ENCODE measurements around the gene OSCAR. TPM values are rescaled to one million over a fixed set of nuclear protein-coding genes. Genes with fewer than 3 reads are reported as not detected.

OSCAR gene
- total RNA-seq, 2 donors from 2014 or later: 0.20 to 0.44 TPM

DNA sequence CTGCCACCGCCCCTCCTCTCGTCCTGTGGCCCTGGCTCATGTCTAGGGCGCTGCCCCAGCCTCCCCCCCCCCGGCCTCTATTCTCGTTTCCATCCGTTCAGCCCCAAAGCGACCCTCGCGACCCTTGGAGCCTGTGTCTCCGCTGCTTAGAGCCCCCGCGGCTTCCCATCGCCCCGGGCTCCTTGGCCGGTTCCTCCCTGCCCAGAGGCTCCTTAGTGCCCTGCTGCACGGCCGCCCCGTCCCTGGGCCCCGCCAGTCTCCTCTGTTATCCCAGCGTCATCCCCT is 27.8 kb upstream of the OSCAR start:
- Histone ChIP-seq H3K27ac (ENCODE audit: low read depth, low read length) (no peak overlapping the region), H3K4me1 (ENCODE audit: control insufficient read depth, insufficient read depth, low read length) (no peaks in the 10 kb centered on the region), H3K9me3 (ENCODE audit: control insufficient read depth, low read length) (peaks cover under 1% of the 10 kb centered on the region), H3K36me3 (ENCODE audit: control insufficient read depth, insufficient read depth, low read length) (peaks cover 51% of the 10 kb centered on the region), H3K27me3 (ENCODE audit: control insufficient read depth, insufficient read depth, low read length, poor library complexity, severe bottlenecking) (no peaks in the 10 kb centered on the region), H3K4me3 (ENCODE audit: low read length) (no peak overlapping the region), H3K9ac (ENCODE audit: extremely low read depth, low read length, poor library complexity, severe bottlenecking) (no peak overlapping the region)
- TF ChIP-seq CTCF (conservative IDR thresholded peaks at IDR 0.05): no peak
- Mint-ChIP-seq H3K27me3 (ENCODE audit: insufficient read depth) (no peaks in the 10 kb centered on the region), H3K36me3 (ENCODE audit: low read depth) (peaks cover 62% of the 10 kb centered on the region), H3K27ac (no peak overlapping the region), H3K4me1 (no peaks in the 10 kb centered on the region), H3K9me3 (no peaks in the 10 kb centered on the region), H3K4me3 (no peak overlapping the region)
- DNase-seq: no peak
- 91 to 94% methylated on average over 7 to 20 of the region's 20 CpGs for WGBS, 2 experiments (ENCODE audit: insufficient coverage in 1 of 2, insufficient read length in 1 of 2)

- no peak overlapping the region for H3K27ac ChIP-seq (ENCODE audit: low read depth, low read length)
- no peaks in the 10 kb centered on the region for H3K27me3 Mint-ChIP-seq (ENCODE audit: insufficient read depth)
- H3K36me3 ChIP-seq (ENCODE audit: control insufficient read depth, insufficient read depth, low read length): peaks cover 53% of the 10 kb centered on the region
- H3K4me1 Mint-ChIP-seq: no peaks in the 10 kb centered on the region
- H3K36me3 Mint-ChIP-seq (ENCODE audit: low read depth): peaks cover 65% of the 10 kb centered on the region
- no peak for TF ChIP-seq CTCF (conservative IDR thresholded peaks at IDR 0.05)
- H3K9me3 Mint-ChIP-seq: no peaks in the 10 kb centered on the region
- no peak overlapping the region for H3K4me3 ChIP-seq (ENCODE audit: low read length)
- no peak for DNase-seq
- no peaks in the 10 kb centered on the region for H3K9me3 ChIP-seq (ENCODE audit: control insufficient read depth, low read length)
- no peaks in the 10 kb centered on the region for H3K27me3 ChIP-seq (ENCODE audit: control insufficient read depth, insufficient read depth, low read length, poor library complexity, severe bottlenecking)
- WGBS, 2 experiments (ENCODE audit: insufficient coverage in 1 of 2, insufficient read length in 1 of 2): 93% methylated on average over 24 to 44 of the region's 44 CpGs
- no peak overlapping the region for H3K9ac ChIP-seq (ENCODE audit: extremely low read depth, low read length, poor library complexity, severe bottlenecking)
- no peak overlapping the region for H3K27ac Mint-ChIP-seq
- H3K4me3 Mint-ChIP-seq: no peak overlapping the region
- no peaks in the 10 kb centered on the region for H3K4me1 ChIP-seq (ENCODE audit: control insufficient read depth, insufficient read depth, low read length)
Measured at GRCh38 chr19:54127688-54128440, 27.3 kb upstream of the OSCAR start.

DNA sequence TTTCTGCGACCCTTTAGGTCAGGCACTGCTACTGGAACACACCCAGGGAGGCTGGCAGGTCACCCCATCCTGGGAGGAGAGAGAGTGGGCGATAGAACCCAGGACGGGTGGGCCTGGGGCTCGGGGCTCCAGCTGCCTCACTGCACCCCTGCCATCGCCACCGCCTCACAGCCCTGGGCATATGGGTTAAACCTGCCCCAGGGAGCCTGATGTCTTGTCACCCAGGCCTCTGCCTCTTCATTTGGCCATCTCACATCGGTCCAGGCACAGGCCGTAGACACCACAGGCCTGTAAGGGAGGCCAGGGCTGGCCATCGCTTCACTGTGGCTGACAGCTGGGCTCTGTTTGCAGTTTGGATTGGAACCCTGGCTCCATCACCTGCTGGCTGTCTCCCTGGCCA is 25.1 kb upstream of the OSCAR start:
- Histone ChIP-seq H3K36me3 (ENCODE audit: control insufficient read depth, insufficient read depth, low read length) (peaks cover 51% of the 10 kb centered on the region), H3K27me3 (ENCODE audit: control insufficient read depth, insufficient read depth, low read length, poor library complexity, severe bottlenecking) (no peaks in the 10 kb centered on the region), H3K4me1 (ENCODE audit: control insufficient read depth, insufficient read depth, low read length) (no peaks in the 10 kb centered on the region), H3K9me3 (ENCODE audit: control insufficient read depth, low read length) (no peaks in the 10 kb centered on the region), H3K9ac (ENCODE audit: extremely low read depth, low read length, poor library complexity, severe bottlenecking) (no peak overlapping the region), H3K4me3 (ENCODE audit: low read length) (no peak overlapping the region), H3K27ac (ENCODE audit: low read depth, low read length) (no peak overlapping the region)
- H3K27ac Mint-ChIP-seq: no peak overlapping the region
- no peak for DNase-seq
- no peak for TF ChIP-seq CTCF (conservative IDR thresholded peaks at IDR 0.05)
- peaks cover 65% of the 10 kb centered on the region for H3K36me3 Mint-ChIP-seq (ENCODE audit: low read depth)
- no peaks in the 10 kb centered on the region for H3K4me1 Mint-ChIP-seq
- H3K9me3 Mint-ChIP-seq: no peaks in the 10 kb centered on the region
- no peaks in the 10 kb centered on the region for H3K27me3 Mint-ChIP-seq (ENCODE audit: insufficient read depth)
- WGBS, 2 experiments (ENCODE audit: insufficient coverage in 1 of 2, insufficient read length in 1 of 2): 97 to 100% methylated on average over 5 to 9 of the region's 9 CpGs
- no peak overlapping the region for H3K4me3 Mint-ChIP-seq

Data from endodermal cell (in vitro differentiated cells).